Activated CD4-positive, alpha-beta memory T cell treated with anti-CD3 and anti-CD28 coated beads for 36 hours (primary cell): ENCODE results near the gene ZGPAT. TPM values are rescaled to one million over a fixed set of nuclear protein-coding genes. Genes with fewer than 3 reads are reported as not detected.
"Not testable (repeated sequence)": the region's sequence is repeated elsewhere in the genome, so short reads cannot be mapped to it uniquely, and the experiment has no call there.

Source experiments
- CTCF ChIA-PET: fragments of 350-600 bp; sonication (Branson Sonifier 250); formaldehyde crosslinking; loops from one replicate; lab custom pipeline; 2021; ENCODE audit warnings: antibody characterized with exemption, inconsistent platforms; lab: Charles Lee
- POLR2A ChIA-PET: fragments of 350-600 bp; sonication (Branson Sonifier 250); formaldehyde crosslinking; loops from one replicate; lab custom pipeline; 2021; ENCODE audit warnings: antibody characterized with exemption; lab: Charles Lee
- DNase-seq: peaks from one replicate; pipeline ENCODE4 v3.0.0-alpha.2; 2020
- H3K27ac Mint-ChIP-seq: one replicate; pipeline ENCODE4 v1.8.0; 2021; ENCODE audit warnings: mixed read lengths
- H3K27me3 Mint-ChIP-seq: one replicate; pipeline ENCODE4 v1.8.0; 2021; ENCODE audit warnings: mixed read lengths
- H3K36me3 Mint-ChIP-seq: one replicate; pipeline ENCODE4 v1.8.0; 2021; ENCODE audit warnings: mixed read lengths
- H3K4me1 Mint-ChIP-seq: one replicate; pipeline ENCODE4 v1.8.0; 2021; ENCODE audit warnings: low read depth, mixed read lengths
- H3K4me3 Mint-ChIP-seq: one replicate; pipeline ENCODE4 v1.8.0; 2021; ENCODE audit warnings: mild to moderate bottlenecking, mixed read lengths
- H3K9me3 Mint-ChIP-seq: one replicate; pipeline ENCODE4 v1.8.0; 2021; ENCODE audit warnings: mixed read lengths
- intact Hi-C: fragments of 100-400 bp; cut with micrococcal nuclease; formaldehyde crosslinking; loops from one replicate; pipeline ENCODE4 v1.15.1; 2023
- total RNA-seq, 2 experiments: library from RNA; stranded (reverse); gene quantifications; one replicate each; pipeline ENCODE4 v1.2.3, GENCODE V29; 2021

Gene ZGPAT
- total RNA-seq, 2 experiments from 2014 or later = 28.7 to 29.9 TPM

GRCh38 chr20:63711085-63711645, 3.3 kb downstream of the ZGPAT start:
- intact Hi-C loops = no loop called here
- no peak overlapping the region for H3K4me3 Mint-ChIP-seq
- no peak overlapping the region for H3K27ac Mint-ChIP-seq
- no peaks in the 10 kb centered on the region for H3K27me3 Mint-ChIP-seq
- ChIA-PET CTCF (interaction anchor here (0.9 kb wide), 1 partner anchor 75 kb away, joined by 3 read pairs; no protein-coding TSS in a partner anchor), POLR2A (no interaction called here)
- H3K36me3 Mint-ChIP-seq = peaks cover 57% of the 10 kb centered on the region
- peaks cover 52% of the 10 kb centered on the region for H3K4me1 Mint-ChIP-seq
- peaks cover 13% of the 10 kb centered on the region for H3K9me3 Mint-ChIP-seq
- no peak for DNase-seq

DNA sequence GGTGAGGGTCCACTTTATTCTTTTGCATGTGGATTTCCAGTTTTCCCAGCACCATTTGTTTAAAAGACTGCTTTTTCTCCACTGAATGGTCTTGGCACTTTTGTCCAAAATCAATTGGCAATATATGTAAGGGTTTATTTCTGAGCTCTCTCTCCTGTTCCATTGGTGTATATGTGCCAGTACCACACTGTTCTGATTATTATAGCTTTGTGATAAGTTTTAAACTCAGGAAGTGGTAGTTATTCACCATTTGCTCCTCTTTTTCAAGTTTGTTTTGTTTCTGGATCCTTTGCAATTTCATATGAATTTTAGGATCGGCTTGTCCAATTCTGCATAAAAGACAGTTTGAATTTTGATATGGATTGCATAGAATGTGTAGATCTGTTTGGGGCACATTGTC, 4.4 kb downstream of the ZGPAT start:
- Mint-ChIP-seq H3K36me3 (peaks cover 60% of the 10 kb centered on the region), H3K27ac (no peak overlapping the region), H3K9me3 (peaks cover 16% of the 10 kb centered on the region), H3K27me3 (no peaks in the 10 kb centered on the region), H3K4me1 (peaks cover 53% of the 10 kb centered on the region), H3K4me3 (no peak overlapping the region)
- intact Hi-C loops = no loop called here
- no peak for DNase-seq
- POLR2A ChIA-PET = no interaction called here
- CTCF ChIA-PET = no interaction called here

- ChIA-PET POLR2A (interaction anchor here (0.6 kb wide), 1 partner anchor 147 kb away, joined by 3 read pairs; no protein-coding TSS in a partner anchor), CTCF (no interaction called here)
- no peaks in the 10 kb centered on the region for H3K27me3 Mint-ChIP-seq
- DNase-seq = no peak
- intact Hi-C loops = no loop called here
- H3K27ac Mint-ChIP-seq = no peak overlapping the region
- H3K9me3 Mint-ChIP-seq = peaks cover 22% of the 10 kb centered on the region
- H3K4me3 Mint-ChIP-seq = no peak overlapping the region
- H3K36me3 Mint-ChIP-seq = peaks cover 61% of the 10 kb centered on the region
- peaks cover 50% of the 10 kb centered on the region for H3K4me1 Mint-ChIP-seq
Observed at GRCh38 chr20:63714858-63715257, 7.0 kb downstream of the ZGPAT start.

DNA sequence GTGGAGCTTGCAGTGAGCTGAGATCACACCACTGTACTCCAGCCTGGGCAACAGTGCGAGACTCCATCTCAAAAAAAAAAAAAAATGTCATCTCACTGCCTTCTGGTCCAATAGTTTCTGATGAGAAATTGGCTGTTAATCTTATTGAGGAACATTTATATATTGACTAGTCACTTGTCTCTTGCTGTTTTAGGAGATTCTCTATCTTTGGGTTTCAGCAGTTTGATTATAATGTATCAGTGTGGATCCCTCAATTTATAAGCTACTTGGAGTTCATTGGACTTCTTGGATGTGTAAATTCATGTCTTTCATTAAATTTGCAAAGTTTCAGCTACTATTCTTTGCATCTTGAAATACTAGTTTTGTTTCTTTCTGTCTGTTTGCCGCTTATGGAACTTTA, 11.2 kb downstream of the ZGPAT start:
- peaks cover 51% of the 10 kb centered on the region for H3K36me3 Mint-ChIP-seq
- intact Hi-C loops = no loop called here
- H3K4me3 Mint-ChIP-seq = no peak overlapping the region
- DNase-seq = no peak
- H3K27ac Mint-ChIP-seq = no peak overlapping the region
- peaks cover 46% of the 10 kb centered on the region for H3K4me1 Mint-ChIP-seq
- CTCF ChIA-PET = no interaction called here
- H3K27me3 Mint-ChIP-seq = no peaks in the 10 kb centered on the region
- H3K9me3 Mint-ChIP-seq = peaks cover 19% of the 10 kb centered on the region
- POLR2A ChIA-PET = no interaction called here

- POLR2A ChIA-PET, DNase-seq, H3K27ac Mint-ChIP-seq, intact Hi-C loops, H3K27me3 Mint-ChIP-seq, H3K4me3 Mint-ChIP-seq: not testable (repeated sequence)
- Mint-ChIP-seq H3K4me1 (peaks cover 39% of the 10 kb centered on the region), H3K36me3 (peaks cover 43% of the 10 kb centered on the region), H3K9me3 (peaks cover 15% of the 10 kb centered on the region)
- CTCF ChIA-PET = interaction anchor here (1.2 kb wide), 1 partner anchor 15 kb away, joined by 3 read pairs; the partner anchor contains the start of genes ARFRP1 and ZGPAT
Observed at GRCh38 chr20:63722967-63723622, 15.3 kb downstream of the ZGPAT start.

GRCh38 chr20:63730189-63730733, 22.4 kb downstream of the ZGPAT start:
- H3K27me3 Mint-ChIP-seq, H3K27ac Mint-ChIP-seq, CTCF ChIA-PET, H3K9me3 Mint-ChIP-seq, H3K4me3 Mint-ChIP-seq, DNase-seq: not testable (repeated sequence)
- Mint-ChIP-seq H3K36me3 (peaks cover 35% of the 10 kb centered on the region), H3K4me1 (peaks cover 22% of the 10 kb centered on the region)
- POLR2A ChIA-PET = interaction anchor here (0.7 to 1.0 kb wide), 2 partner anchors 22 to 89 kb away, joined by 3 to 4 read pairs; partner anchors contain the start of genes ARFRP1 and ZGPAT
- intact Hi-C loops = loop anchor here (10.0 kb wide), 1 partner anchor 245 kb away; the partner anchor contains the start of gene SAMD10

DNA sequence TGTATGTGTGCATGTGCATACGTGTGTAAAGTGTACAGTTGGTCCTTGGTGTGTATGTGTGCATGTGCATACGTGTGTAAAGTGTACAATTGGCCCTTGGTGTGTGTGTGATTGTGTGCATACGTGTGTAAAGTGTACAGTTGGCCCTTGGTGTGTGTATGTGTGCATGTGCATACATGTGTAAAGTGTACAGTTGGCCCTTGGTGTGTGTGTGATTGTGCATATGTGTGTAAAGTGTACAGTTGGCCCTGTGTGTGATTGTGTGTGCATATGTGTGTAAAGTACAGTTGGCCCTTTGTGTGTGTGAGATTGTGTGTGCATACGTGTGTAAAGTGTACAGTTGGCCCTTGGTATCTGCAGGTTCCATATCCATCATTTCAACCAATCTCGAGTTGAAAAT, 23.6 kb downstream of the ZGPAT start:
- H3K36me3 Mint-ChIP-seq = peaks cover 31% of the 10 kb centered on the region
- no peak overlapping the region for H3K27ac Mint-ChIP-seq
- CTCF ChIA-PET = interaction anchor here (0.7 kb wide), 1 partner anchor 28 kb away, joined by 3 read pairs; no protein-coding TSS in a partner anchor
- H3K4me1 Mint-ChIP-seq = peaks cover 29% of the 10 kb centered on the region
- no peak overlapping the region for H3K4me3 Mint-ChIP-seq
- DNase-seq = no peak
- peaks cover 3% of the 10 kb centered on the region for H3K9me3 Mint-ChIP-seq
- H3K27me3 Mint-ChIP-seq = no peaks in the 10 kb centered on the region
- intact Hi-C loops = loop anchor here (1.0 to 10.0 kb wide), 2 partner anchors 15 to 243 kb away; partner anchors contain the start of gene SAMD10
- POLR2A ChIA-PET = interaction anchor here (1.0 kb wide), 1 partner anchor 23 kb away, joined by 4 read pairs; the partner anchor contains the start of genes ARFRP1 and ZGPAT

GRCh38 chr20:63732118-63733095, 24.6 kb downstream of the ZGPAT start:
- Mint-ChIP-seq H3K4me1 (peaks cover 28% of the 10 kb centered on the region), H3K4me3 (no peak overlapping the region), H3K9me3 (no peaks in the 10 kb centered on the region), H3K27me3 (no peaks in the 10 kb centered on the region), H3K36me3 (peaks cover 26% of the 10 kb centered on the region), H3K27ac (no peak overlapping the region)
- intact Hi-C loops = loop anchor here (10.0 kb wide), 1 partner anchor 242 kb away; the partner anchor contains the start of gene SAMD10
- CTCF ChIA-PET = interaction anchor here (1.1 kb wide), 1 partner anchor 325 kb away, joined by 3 read pairs; no protein-coding TSS in a partner anchor
- POLR2A ChIA-PET = no interaction called here
- no peak for DNase-seq

DNA sequence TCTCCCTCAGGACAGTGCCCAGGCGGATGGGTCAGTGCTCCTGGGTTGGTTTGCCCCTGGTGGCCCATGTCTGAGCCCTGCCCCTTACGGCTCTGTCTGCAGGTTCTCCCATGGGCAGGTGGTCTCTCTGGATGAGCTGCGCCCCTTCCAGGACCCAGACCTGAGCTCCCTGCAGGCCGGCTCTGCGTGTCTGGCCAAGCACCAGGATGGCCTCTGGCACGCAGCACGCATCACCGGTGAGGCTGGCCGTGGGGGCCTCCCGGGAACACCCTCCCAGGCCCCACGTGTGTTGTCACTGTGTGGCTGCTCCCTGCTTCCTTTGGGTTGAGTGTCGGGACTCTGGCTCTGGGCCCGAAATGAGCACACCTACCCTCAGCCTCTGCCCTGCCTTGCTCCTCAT, 25.3 kb downstream of the ZGPAT start:
- CTCF ChIA-PET = interaction anchor here (1.1 kb wide), 1 partner anchor 324 kb away, joined by 3 read pairs; no protein-coding TSS in a partner anchor
- H3K4me3 Mint-ChIP-seq = no peak overlapping the region
- H3K27ac Mint-ChIP-seq = no peak overlapping the region

GRCh38 chr20:63733579-63734081, 25.8 kb downstream of the ZGPAT start:
- Mint-ChIP-seq H3K9me3 (no peaks in the 10 kb centered on the region), H3K27ac (no peak overlapping the region), H3K4me3 (no peak overlapping the region), H3K4me1 (peaks cover 21% of the 10 kb centered on the region), H3K36me3 (peaks cover 19% of the 10 kb centered on the region), H3K27me3 (no peaks in the 10 kb centered on the region)
- intact Hi-C loops = loop anchor here (10.0 kb wide), 1 partner anchor 241 kb away; the partner anchor contains the start of gene SAMD10
- ChIA-PET CTCF (interaction anchor here (1.1 kb wide), 1 partner anchor 324 kb away, joined by 3 read pairs; no protein-coding TSS in a partner anchor), POLR2A (no interaction called here)
- DNase-seq = no peak

More for the DNA sequence above, 25.3 kb downstream of the ZGPAT start:
- intact Hi-C loops = loop anchor here (10.0 kb wide), 1 partner anchor 242 kb away; the partner anchor contains the start of gene SAMD10
- Mint-ChIP-seq H3K36me3 (peaks cover 24% of the 10 kb centered on the region), H3K27me3 (no peaks in the 10 kb centered on the region), H3K4me1 (peaks cover 22% of the 10 kb centered on the region), H3K9me3 (no peaks in the 10 kb centered on the region)
- no peak for DNase-seq
- POLR2A ChIA-PET = no interaction called here
